ENCODE results near the gene ARL8A. TPM values are rescaled to one million over a fixed set of nuclear protein-coding genes. Genes with fewer than 3 reads are reported as not detected.
A peak's percentile ranks its signal among the peaks of the same experiment; 100 is the strongest.

The ARL8A gene
- total and polyA plus RNA-seq, 8 donors, result 34.3 to 112 (median 43.3) TPM

DNA sequence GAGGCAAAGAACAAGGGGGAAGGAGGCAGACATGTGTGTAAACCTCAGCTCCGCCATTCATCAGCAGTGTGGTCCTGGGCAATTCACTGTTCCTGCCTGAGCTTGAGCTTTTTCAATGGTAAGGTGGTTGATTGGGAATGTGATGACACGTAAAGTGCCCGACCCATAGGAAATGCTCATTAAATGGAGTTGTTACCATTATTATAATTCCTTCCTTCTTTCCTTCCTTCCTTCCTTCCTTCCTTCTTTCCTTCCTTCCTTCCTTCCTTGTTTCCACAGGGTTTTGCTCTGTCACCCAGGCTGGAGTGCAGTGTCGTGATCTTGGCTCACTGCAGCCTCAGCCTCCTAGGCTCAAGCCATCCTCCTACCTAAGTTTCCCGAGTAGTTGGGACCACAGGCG lies 17.5 kb downstream of the ARL8A start:
- intact Hi-C loops (cut with DNase I), result no loop called here

GRCh38 chr1:202126426-202126825 lies 18.1 kb downstream of the ARL8A start:
- Histone ChIP-seq H3K27me3 (peaks cover 0 to 4% of the 10 kb centered on the region in 2 donors), H3K4me1 (no peaks in the 10 kb centered on the region), H3K36me3 (no peaks in the 10 kb centered on the region), H3K9me3 (no peaks in the 10 kb centered on the region), H3K27ac (no peak overlapping the region), H3K4me3 (no peak overlapping the region)
- intact Hi-C loops (cut with DNase I), result no loop called here
- DNase-seq (peak in 2 of 4 donors; percentile 44 to 57), ATAC-seq (no peak)
- TF ChIP-seq CTCF (IDR thresholded peaks at IDR 0.05), result no peak

More for the DNA sequence above, 17.5 kb downstream of the ARL8A start:
- no peak overlapping the region for H3K27ac ChIP-seq
- H3K4me1 ChIP-seq, result peaks cover 0 to 4% of the 10 kb centered on the region in 2 donors
- peaks cover 0 to 4% of the 10 kb centered on the region in 2 donors for H3K27me3 ChIP-seq
- H3K9me3 ChIP-seq, result no peaks in the 10 kb centered on the region
- no peak overlapping the region for H3K4me3 ChIP-seq
- H3K36me3 ChIP-seq, result peaks cover 0 to 5% of the 10 kb centered on the region in 2 donors
- TF ChIP-seq CTCF (IDR thresholded peaks at IDR 0.05), result no peak
- DNase-seq (no peak), ATAC-seq (no peak)

DNA sequence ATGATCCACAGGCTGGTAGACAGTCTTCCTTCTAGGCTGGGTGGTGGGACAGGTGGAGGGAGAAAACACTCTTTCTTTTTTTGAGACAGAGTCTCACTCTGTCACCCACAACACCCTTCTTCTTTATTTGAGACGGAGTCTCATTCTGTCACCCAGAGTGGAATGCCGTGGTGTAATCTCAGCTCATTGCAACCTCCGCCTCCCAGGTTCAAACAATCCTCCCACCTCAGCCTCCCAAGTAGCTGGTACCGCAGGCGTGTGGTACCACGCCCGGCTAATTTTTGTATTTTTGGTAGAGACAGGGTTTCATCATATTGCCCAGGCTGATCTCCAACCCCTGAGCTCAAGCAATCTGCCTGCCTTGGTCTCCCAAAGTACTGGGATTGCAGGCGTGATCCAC lies 18.9 kb downstream of the ARL8A start:
- Histone ChIP-seq H3K9me3 (no peaks in the 10 kb centered on the region), H3K27me3 (peaks cover 0 to 4% of the 10 kb centered on the region in 2 donors), H3K4me1 (no peaks in the 10 kb centered on the region), H3K27ac (no peak overlapping the region), H3K4me3 (no peak overlapping the region), H3K36me3 (no peaks in the 10 kb centered on the region)
- DNase-seq (no peak), ATAC-seq (no peak)
- TF ChIP-seq CTCF (IDR thresholded peaks at IDR 0.05), result no peak
- intact Hi-C loops (cut with DNase I), result no loop called here

- Histone ChIP-seq H3K4me1 (no peaks in the 10 kb centered on the region), H3K27me3 (peaks cover 0 to 4% of the 10 kb centered on the region in 2 donors), H3K9me3 (no peaks in the 10 kb centered on the region), H3K27ac (no peak overlapping the region), H3K36me3 (no peaks in the 10 kb centered on the region), H3K4me3 (no peak overlapping the region)
- TF ChIP-seq CTCF (IDR thresholded peaks at IDR 0.05), result no peak
- DNase-seq, result no peak
- no peak for ATAC-seq
- intact Hi-C loops (cut with DNase I), result no loop called here
These were observed 20.4 kb downstream of the ARL8A start for GRCh38 chr1:202124142-202124541.

DNA sequence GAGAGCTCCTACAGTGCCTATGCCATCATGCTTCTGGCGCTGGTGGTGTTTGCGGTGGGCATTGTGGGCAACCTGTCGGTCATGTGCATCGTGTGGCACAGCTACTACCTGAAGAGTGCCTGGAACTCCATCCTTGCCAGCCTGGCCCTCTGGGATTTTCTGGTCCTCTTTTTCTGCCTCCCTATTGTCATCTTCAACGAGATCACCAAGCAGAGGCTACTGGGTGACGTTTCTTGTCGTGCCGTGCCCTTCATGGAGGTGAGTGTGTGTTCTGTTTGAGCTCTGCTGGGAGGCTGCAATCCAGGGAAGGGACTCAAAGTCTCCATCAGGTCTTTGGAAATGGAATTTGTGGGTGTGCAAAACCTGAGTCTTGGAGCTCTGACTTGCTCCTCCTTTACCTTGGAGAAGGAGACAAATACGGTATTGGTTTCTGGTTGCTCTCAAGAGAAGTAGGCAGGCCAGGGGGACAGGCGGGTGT lies 21.2 kb downstream of the ARL8A start:
- TF ChIP-seq CTCF (IDR thresholded peaks at IDR 0.05), result no peak

More for the DNA sequence above, 21.2 kb downstream of the ARL8A start:
- Histone ChIP-seq H3K4me3 (no peak overlapping the region), H3K36me3 (no peaks in the 10 kb centered on the region), H3K27ac (no peak overlapping the region), H3K27me3 (peaks cover 0 to 4% of the 10 kb centered on the region in 2 donors), H3K4me1 (no peaks in the 10 kb centered on the region), H3K9me3 (no peaks in the 10 kb centered on the region)
- intact Hi-C loops (cut with DNase I), result no loop called here
- ATAC-seq, result no peak
- DNase-seq, result peak in 1 of 4 donors; percentile 28

Measured in left lung (tissue), 10 donors.